Measurements from ENCODE around the gene LIN9.

Gene LIN9

GRCh38 chr1:226320930-226321329 lies 12.0 kb upstream of the LIN9 start:
- no peak for DNase-seq (ENCODE audit: low read depth)

- DNase-seq (ENCODE audit: low read depth) = no peak
Measured at GRCh38 chr1:226318471-226318870, 9.5 kb upstream of the LIN9 start.

GRCh38 chr1:226314055-226314454 lies 5.1 kb upstream of the LIN9 start:
- no peak for DNase-seq (ENCODE audit: low read depth)

GRCh38 chr1:226312065-226312464 lies 3.1 kb upstream of the LIN9 start:
- no peak for DNase-seq (ENCODE audit: low read depth)

DNA sequence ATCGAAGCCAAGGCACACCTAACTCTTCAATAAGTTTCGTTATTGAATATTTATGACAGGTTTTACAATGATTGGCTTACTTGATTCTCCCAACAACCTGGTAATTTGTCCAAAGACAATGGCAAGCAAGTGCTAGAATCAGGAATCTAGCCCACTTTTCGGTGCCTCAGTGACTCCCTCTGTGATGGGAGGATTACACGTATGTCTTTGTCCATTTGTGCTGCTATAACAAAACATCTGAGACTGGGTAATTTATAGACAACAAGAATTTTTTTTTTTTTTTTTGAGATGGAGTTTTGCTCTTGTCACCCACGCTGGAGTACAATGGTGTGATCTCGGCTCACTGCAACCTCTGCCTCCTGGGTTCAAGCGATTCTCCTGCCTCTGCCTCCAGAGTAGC lies 2.4 kb upstream of the LIN9 start:
- no peak for DNase-seq (ENCODE audit: low read depth)

DNA sequence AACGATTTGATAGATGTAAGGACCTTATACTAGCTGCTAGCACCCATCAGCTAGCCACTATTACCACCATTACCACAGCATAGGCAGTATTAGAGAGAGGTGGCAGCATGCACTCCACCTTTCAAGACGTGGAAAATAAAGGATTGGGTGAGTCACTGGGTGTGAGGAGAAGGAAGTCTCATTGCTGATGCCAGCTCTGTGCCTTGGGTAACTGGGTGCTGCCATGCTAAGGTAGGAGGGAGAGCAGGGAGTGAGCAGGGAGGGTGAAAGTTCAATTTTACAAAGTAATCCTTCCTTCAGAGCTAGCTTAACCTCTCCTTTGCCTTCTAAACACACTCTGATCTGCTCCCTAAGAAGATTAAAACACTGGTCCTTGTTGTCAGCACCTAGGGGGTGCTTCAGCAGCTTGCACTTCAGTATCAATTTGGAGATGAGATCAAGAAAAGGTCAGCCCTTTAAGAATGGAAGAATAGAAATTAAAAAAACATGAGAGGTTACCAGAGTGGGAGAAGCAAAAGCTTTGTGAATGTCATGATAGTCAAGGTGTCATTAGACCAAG lies 1.8 kb upstream of the LIN9 start:
- DNase-seq (ENCODE audit: low read depth) = no peak

GRCh38 chr1:226310245-226310540 lies 1.2 kb upstream of the LIN9 start:
- DNase-seq (ENCODE audit: low read depth) = no peak

DNA sequence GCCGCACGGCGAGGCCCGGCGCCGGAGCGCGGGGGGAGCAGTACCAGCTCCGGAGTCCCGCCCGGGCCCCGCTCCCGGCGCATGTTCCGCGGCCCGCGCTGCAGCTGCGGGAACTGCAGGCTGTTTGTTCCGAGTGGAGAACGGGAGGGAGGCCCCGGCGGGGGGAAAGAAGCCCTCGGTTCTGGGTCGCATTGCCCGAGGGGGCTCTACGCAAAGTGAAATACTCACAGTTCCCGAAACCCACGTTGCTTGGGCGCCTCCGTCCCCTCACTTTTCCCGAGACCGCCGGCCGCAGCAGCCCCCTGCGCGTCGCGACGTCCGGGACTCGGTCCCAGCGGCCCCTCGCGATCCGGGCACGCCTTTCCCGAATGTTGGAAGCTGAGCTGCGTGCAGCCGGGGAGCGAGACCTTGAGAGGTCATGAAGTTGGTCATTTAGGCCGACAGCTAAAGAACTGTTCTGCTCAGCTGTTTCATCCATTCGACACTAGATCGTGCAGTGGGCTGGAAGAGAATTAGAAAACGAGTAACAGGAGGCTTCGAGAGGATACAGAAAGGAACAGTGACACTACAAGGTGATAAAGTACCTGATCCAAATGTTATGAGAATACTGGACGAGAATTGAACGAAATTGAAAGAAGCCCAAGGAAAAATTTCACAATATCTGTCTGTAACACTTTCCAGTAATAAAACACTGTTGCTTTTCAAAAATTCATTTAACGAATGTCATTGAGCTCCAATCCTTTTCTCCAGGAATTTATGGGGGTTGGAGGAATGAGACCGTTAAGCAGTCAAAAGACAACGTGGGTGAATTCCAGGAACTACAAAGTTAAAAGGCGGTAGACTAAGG lies 657 bp upstream of the LIN9 start:
- no peak for DNase-seq (ENCODE audit: low read depth)

DNA sequence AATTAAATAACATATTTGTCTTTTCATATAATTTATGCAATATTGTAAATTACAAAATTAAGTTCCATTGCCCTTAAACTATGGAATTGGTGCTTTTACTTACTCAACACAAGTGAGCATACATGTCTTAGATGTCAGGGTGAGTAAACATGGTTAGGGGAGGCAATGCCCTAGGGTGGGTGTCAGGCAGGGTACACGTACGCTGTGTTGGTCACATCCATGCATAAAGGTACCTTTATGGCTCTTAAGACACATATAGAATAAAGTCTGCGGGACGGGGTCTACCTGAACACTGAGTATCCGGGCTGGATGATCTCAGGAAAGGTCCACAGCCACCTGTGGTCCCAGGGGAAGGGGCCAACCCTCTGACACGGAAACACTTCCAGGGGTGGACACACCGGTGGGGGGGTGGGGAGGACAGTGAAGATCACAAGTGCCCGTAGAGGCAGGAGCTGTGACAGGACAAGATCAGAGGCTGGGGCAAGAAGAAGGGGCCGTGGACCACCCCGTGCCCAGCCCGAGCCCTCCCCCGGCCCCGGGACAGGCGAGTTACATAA lies 720 bp downstream of the LIN9 start:
- peak; percentile 2 for DNase-seq (ENCODE audit: low read depth)

- no peak for DNase-seq (ENCODE audit: low read depth)
Measured at GRCh38 chr1:226306425-226306824, 2.5 kb downstream of the LIN9 start.

- DNase-seq (ENCODE audit: low read depth) = no peak
Measured at GRCh38 chr1:226305184-226305583, 3.8 kb downstream of the LIN9 start.

- DNase-seq (ENCODE audit: low read depth) = no peak
Measured at GRCh38 chr1:226304291-226304955, 4.5 kb downstream of the LIN9 start.

DNA sequence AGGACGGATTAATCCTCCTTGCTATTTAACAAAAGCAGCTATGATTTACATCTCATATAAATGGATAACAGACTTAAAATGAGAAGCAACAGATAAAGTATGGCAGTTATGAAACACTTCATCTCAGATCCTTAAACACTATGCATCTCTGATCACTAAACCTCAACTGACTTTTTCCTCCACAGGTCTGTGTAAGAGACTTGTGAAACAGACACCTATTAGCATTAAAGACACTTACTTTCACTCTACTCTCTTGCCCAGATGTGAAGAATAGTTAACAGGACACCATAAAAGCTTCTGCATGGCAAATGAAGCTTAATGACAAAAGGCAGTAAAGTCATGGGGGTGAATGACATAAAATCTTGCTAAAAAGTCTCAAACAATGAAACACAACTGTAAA lies 6.2 kb downstream of the LIN9 start:
- DNase-seq (ENCODE audit: low read depth) = no peak

- no peak for DNase-seq (ENCODE audit: low read depth)
Measured at GRCh38 chr1:226296911-226297310, 12.1 kb downstream of the LIN9 start.

DNA sequence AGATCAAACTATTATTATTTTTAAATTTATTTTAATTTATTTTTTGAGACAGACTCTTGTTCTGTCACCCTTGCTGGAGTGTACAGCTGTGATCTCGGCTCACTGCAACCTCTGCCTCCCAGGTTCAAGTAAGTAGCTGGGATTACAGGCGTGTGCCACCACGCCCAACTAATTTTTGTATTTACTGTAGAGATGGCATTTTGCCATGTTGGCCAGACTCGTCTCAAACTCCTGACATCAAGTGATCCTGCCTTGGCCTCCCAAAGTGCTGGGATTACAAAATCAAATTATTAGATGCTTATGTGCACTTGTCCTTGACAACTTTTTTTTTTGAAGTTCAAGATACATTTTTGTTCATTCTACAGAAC lies 15.4 kb downstream of the LIN9 start:
- no peak for DNase-seq (ENCODE audit: low read depth)

DNA sequence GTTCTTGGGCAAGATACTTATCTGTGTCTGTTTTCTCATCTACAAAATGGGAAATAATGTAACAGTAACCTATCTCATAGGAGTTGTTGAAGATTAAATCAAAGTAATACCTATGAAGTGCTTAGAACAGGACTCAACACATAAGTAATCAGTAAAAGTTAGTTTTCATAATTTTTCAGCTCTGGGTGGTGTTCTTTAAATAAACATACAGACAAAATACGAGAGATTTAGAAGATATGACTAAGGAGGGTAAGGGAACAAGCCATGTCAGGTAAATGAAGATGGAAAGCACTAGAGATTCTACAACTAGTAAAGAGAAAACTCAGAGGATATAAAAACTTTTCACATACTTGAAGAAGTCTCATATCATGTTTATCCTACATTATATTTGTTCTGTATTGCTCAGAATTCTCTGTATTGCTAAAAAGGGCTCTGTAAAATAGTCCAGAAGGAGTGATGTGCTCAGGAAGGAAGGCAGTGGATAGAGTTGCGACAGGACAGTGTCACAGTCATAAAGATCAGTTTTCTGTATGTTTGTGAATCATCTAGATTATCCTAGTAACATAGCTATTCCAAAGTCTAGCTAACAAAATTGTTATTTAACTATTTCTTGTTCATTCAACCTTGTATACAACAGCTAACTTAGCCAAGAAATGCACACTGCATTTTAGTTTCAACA lies 16.0 kb downstream of the LIN9 start:
- no peak for DNase-seq (ENCODE audit: low read depth)

DNA sequence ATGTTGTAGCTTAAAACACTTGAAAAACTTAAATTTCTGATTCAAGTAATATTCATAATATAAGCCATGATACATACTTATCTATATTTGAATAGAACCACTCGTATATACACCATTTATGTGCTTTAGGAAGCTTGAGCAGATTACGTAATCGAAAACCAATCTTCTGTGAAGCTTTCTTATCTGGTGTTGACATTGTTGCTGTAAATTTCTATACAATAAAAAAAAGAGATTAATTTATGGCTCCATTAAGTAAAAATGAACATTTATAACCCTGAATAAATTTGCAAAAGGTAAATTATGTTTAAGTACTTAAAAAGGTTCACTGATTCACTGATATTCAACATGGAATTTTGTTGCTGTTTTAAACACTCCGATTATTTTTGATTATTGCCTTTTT lies 21.4 kb downstream of the LIN9 start:
- no peak for DNase-seq (ENCODE audit: low read depth)

DNA sequence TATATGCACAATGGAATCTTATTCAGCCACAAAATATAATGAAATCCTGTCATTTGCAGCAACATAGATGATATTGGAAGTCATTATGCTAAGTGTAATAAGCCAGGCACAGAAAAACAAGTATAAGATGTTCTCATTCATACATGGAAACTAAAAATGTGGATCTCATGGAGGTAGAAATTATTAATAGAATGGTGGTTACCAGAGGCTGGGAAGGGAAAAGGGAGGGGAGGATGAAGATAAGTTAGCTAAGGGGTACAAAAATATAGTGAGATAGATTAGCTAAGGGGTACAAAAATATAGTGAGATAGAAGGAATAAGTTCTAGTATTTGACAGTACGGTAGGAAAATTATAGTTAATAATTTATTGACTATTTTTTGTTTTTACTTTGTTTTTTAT lies 27.9 kb downstream of the LIN9 start:
- DNase-seq (ENCODE audit: low read depth) = no peak

GRCh38 chr1:226279498-226279897 lies 29.5 kb downstream of the LIN9 start:
- DNase-seq (ENCODE audit: low read depth) = no peak

DNA sequence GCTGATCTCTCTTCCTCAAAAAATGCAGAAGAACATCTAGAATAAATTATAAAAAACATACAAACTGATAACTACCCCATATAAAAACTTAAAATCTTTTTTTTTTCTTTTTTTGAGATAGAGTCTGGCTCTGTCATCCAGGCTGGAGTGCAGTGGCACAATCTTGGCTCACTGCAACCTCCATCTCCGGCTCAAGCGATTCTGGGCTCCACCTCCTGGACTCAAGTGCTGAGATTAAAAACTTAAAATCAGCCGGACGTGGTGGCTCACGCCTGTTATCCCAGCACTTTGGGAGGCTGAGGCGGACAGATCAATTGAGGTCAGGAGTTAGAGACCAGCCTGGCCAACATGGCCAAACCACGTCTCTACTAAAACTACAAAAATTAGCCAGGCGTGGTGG lies 31.1 kb downstream of the LIN9 start:
- no peak for DNase-seq (ENCODE audit: low read depth)

DNA sequence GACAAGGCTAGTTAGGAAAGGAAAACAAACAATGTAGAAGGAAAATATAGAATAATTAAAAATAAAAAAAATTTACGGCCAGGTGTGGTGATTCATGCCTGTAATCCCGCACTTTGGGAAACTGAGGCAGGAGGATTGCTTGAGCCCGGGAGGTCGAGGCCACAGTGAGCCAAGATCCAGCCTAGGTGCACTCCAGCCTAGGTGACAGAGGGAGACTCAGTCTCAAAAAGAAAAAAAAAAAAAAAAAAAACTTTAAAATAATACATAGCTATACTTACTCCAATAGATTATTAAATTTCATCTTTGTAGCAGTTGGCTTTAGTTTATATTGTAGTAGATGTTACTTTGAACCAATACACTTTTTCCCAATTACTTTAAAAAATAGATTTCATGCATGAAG lies 32.0 kb downstream of the LIN9 start:
- DNase-seq (ENCODE audit: low read depth) = no peak

- no peak for DNase-seq (ENCODE audit: low read depth)
Measured at GRCh38 chr1:226276077-226276682, 32.8 kb downstream of the LIN9 start.

Data from activated T-cell treated with anti-CD3 and anti-CD28 coated beads for 1 hour (primary cell).